ENCODE results near the gene ACER1. TPM values are rescaled to one million over a fixed set of nuclear protein-coding genes. Genes with fewer than 3 reads are reported as not detected.

The ACER1 gene
- total and polyA plus RNA-seq, 2 experiments from 2014 or later: not detected

DNA sequence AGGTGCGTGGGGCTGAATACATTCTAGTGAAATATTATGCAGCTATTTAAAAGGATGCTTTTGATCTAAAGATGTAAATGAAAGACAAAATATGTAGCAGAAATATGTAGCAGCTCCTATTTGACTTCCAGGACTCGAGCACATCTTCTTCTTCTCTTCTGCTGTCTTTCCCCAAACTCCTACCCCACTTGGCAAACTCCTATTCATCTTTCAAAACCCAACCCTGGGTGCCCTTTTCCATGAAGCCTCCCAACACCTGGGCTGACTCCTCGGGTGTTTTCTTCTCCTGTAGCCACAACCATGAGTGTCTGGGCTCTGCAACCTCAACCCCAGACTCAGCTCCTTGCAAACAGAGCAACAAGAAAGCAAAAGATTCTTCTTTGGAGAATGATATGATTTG lies 11.1 kb downstream of the ACER1 start:
- Histone ChIP-seq H3K4me3 (no peak overlapping the region), H2AFZ (no peak overlapping the region), H3K4me2 (no peak overlapping the region), H4K20me1 (replicated peaks; ENCODE audit: insufficient read depth) (no peaks in the 10 kb centered on the region), H3K4me1 (ENCODE audit: insufficient read depth) (no peaks in the 10 kb centered on the region), H3K79me2 (replicated peaks; ENCODE audit: insufficient read depth) (no peaks in the 10 kb centered on the region), H3K27me3 (ENCODE audit: insufficient read depth) (no peaks in the 10 kb centered on the region), H3K9me2 (ENCODE audit: insufficient read depth) (no peaks in the 10 kb centered on the region), H3F3A (replicated peaks; ENCODE audit: low read depth) (no peaks in the 10 kb centered on the region), H3K36me3 (ENCODE audit: insufficient read depth) (no peaks in the 10 kb centered on the region), H3K27ac (ENCODE audit: low read depth) (no peak overlapping the region)
- Mint-ChIP-seq H3K9me3 (peaks cover 89% of the 10 kb centered on the region), H3K27me3 (ENCODE audit: insufficient read depth, low read depth, poor library complexity) (peaks cover 8% of the 10 kb centered on the region), H3K4me3 (no peak overlapping the region), H3K36me3 (ENCODE audit: low read depth) (peaks cover 28% of the 10 kb centered on the region), H3K4me1 (no peaks in the 10 kb centered on the region), H3K27ac (no peak overlapping the region)
- no peak for ATAC-seq
- TF ChIP-seq CTCF (conservative IDR thresholded peaks at IDR 0.05; ENCODE audit: low read depth in 2 of 2) (no peak), NANOG (IDR thresholded peaks at IDR 0.05; ENCODE audit: borderline replicate concordance) (no peak), POLR2AphosphoS5 (IDR thresholded peaks at IDR 0.05; ENCODE audit: low read depth) (no peak), ZNF462 (CRISPR knock-in tag; IDR thresholded peaks at IDR 0.05) (no peak), ZNF331 (CRISPR knock-in tag; IDR thresholded peaks at IDR 0.05; ENCODE audit: low read depth) (no peak), ZNF114 (CRISPR knock-in tag; IDR thresholded peaks at IDR 0.05) (no peak), STAT1 (IDR thresholded peaks at IDR 0.05; ENCODE audit: unreplicated experiment) (no peak), JUNB (IDR thresholded peaks at IDR 0.05; ENCODE audit: unreplicated experiment) (no peak), EZH2 (IDR thresholded peaks at IDR 0.05; ENCODE audit: low read depth, unreplicated experiment) (no peak), CREB1 (CRISPR knock-in tag; IDR thresholded peaks at IDR 0.05; ENCODE audit: low read depth) (no peak), EZH2phosphoT487 (IDR thresholded peaks at IDR 0.05; ENCODE audit: unreplicated experiment) (no peak)
- TF ChIP-seq, protein P1, sequence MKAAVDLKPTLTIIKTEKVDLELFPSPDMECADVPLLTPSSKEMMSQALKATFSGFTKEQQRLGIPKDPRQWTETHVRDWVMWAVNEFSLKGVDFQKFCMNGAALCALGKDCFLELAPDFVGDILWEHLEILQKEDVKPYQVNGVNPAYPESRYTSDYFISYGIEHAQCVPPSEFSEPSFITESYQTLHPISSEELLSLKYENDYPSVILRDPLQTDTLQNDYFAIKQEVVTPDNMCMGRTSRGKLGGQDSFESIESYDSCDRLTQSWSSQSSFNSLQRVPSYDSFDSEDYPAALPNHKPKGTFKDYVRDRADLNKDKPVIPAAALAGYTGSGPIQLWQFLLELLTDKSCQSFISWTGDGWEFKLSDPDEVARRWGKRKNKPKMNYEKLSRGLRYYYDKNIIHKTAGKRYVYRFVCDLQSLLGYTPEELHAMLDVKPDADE (IDR thresholded peaks at IDR 0.05): no peak
- TF ChIP-seq, protein P2, sequence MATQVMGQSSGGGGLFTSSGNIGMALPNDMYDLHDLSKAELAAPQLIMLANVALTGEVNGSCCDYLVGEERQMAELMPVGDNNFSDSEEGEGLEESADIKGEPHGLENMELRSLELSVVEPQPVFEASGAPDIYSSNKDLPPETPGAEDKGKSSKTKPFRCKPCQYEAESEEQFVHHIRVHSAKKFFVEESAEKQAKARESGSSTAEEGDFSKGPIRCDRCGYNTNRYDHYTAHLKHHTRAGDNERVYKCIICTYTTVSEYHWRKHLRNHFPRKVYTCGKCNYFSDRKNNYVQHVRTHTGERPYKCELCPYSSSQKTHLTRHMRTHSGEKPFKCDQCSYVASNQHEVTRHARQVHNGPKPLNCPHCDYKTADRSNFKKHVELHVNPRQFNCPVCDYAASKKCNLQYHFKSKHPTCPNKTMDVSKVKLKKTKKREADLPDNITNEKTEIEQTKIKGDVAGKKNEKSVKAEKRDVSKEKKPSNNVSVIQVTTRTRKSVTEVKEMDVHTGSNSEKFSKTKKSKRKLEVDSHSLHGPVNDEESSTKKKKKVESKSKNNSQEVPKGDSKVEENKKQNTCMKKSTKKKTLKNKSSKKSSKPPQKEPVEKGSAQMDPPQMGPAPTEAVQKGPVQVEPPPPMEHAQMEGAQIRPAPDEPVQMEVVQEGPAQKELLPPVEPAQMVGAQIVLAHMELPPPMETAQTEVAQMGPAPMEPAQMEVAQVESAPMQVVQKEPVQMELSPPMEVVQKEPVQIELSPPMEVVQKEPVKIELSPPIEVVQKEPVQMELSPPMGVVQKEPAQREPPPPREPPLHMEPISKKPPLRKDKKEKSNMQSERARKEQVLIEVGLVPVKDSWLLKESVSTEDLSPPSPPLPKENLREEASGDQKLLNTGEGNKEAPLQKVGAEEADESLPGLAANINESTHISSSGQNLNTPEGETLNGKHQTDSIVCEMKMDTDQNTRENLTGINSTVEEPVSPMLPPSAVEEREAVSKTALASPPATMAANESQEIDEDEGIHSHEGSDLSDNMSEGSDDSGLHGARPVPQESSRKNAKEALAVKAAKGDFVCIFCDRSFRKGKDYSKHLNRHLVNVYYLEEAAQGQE (IDR thresholded peaks at IDR 0.05; ENCODE audit: unreplicated experiment): no peak
- no peak for DNase-seq (ENCODE audit: low spot score)
